ENCODE measurements around the gene HRH2.
"Not testable (repeated sequence)": the region's sequence is repeated elsewhere in the genome, so short reads cannot be mapped to it uniquely, and the experiment has no call there.

HRH2 gene

DNA sequence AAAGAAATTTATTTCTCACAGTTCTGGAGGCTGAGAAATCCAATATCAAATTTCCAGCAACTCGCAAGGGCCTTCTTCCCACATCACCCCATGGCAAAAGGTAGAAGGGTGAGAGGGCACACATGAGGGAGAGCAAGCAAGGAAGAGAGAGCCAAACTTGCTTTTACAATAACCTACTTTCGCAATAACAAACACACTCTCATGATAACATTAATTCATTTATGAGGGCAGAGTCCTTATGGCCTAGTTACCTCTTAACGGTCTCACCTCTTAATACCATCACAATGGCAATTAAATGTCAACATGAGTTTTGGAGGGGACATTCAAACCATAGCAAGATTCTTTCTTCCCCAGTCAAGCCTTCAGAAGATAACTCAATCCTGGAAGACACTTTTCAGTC is 11.6 kb upstream of the HRH2 start:
- TF ChIP-seq, protein P1, sequence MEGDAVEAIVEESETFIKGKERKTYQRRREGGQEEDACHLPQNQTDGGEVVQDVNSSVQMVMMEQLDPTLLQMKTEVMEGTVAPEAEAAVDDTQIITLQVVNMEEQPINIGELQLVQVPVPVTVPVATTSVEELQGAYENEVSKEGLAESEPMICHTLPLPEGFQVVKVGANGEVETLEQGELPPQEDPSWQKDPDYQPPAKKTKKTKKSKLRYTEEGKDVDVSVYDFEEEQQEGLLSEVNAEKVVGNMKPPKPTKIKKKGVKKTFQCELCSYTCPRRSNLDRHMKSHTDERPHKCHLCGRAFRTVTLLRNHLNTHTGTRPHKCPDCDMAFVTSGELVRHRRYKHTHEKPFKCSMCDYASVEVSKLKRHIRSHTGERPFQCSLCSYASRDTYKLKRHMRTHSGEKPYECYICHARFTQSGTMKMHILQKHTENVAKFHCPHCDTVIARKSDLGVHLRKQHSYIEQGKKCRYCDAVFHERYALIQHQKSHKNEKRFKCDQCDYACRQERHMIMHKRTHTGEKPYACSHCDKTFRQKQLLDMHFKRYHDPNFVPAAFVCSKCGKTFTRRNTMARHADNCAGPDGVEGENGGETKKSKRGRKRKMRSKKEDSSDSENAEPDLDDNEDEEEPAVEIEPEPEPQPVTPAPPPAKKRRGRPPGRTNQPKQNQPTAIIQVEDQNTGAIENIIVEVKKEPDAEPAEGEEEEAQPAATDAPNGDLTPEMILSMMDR (IDR thresholded peaks at IDR 0.05; ENCODE audit: low read depth, low read length), result no peak
- H3K4me3 ChIP-seq (ENCODE audit: low read depth, low read length), result no peak overlapping the region

- H3K4me3 ChIP-seq (ENCODE audit: low read depth, low read length), result no peak overlapping the region
- TF ChIP-seq, protein P1 (IDR thresholded peaks at IDR 0.05; ENCODE audit: low read depth, low read length), result no peak
These were observed 7.9 kb upstream of the HRH2 start for GRCh38 chr5:175649967-175650366.

- H3K4me3 ChIP-seq (ENCODE audit: low read depth, low read length), result not testable (repeated sequence)
These were observed 7.3 kb upstream of the HRH2 start for GRCh38 chr5:175650430-175651205.

GRCh38 chr5:175652741-175653663 is 4.9 kb upstream of the HRH2 start:
- TF ChIP-seq, protein P1 (IDR thresholded peaks at IDR 0.05; ENCODE audit: low read depth, low read length), result no peak
- no peak overlapping the region for H3K4me3 ChIP-seq (ENCODE audit: low read depth, low read length)

DNA sequence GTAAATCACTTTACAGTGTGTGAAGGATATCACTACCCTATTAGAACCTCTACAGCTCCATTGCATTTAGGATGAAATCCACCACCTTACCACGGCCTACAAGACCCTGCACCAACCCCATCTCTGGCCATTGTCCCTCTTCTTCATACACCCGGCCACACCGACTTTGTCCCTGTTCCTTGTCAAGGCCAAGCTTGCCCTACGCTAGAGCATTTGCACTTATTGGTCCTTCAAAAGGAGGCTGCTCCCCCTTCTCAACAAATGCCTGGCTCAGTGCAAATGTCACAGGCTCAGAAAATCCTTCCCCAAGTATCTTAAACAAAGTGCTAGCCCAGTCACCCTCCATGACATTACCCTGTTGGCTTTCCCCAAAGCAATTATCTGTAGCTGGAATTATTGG is 4.1 kb upstream of the HRH2 start:
- no peak overlapping the region for H3K4me3 ChIP-seq (ENCODE audit: low read depth, low read length)
- TF ChIP-seq, protein P1 (IDR thresholded peaks at IDR 0.05; ENCODE audit: low read depth, low read length), result no peak

DNA sequence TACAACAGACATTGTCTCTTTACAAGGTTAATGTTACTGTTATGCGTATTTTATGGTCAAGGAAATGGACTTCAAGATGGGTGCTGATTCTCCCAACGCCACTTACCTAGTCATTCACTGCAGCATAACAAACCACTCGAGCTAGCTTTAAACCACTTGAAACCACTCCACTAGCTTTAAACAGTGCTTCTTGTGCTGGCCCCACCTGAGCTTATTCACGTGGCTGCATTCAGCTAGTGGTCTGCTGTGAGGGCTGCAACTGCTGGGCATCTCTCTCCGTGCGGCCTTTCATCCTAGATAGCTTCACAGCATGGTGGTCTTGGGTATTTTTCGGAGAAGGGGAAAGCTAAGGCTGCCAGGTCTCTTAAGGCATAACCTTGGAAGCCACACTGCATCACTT is 3.5 kb upstream of the HRH2 start:
- TF ChIP-seq, protein P1 (IDR thresholded peaks at IDR 0.05; ENCODE audit: low read depth, low read length), result no peak

GRCh38 chr5:175654807-175655206 is 3.1 kb upstream of the HRH2 start:
- TF ChIP-seq, protein P1 (IDR thresholded peaks at IDR 0.05; ENCODE audit: low read depth, low read length), result no peak
- H3K4me3 ChIP-seq (ENCODE audit: low read depth, low read length), result no peak overlapping the region

More for the DNA sequence above, 3.5 kb upstream of the HRH2 start:
- no peak overlapping the region for H3K4me3 ChIP-seq (ENCODE audit: low read depth, low read length)

All from WI38 (cell line).